GM19023 (cell line): Measurements from ENCODE around the gene ADIPOQ.
"Not testable (repeated sequence)": the region's sequence is repeated elsewhere in the genome, so short reads cannot be mapped to it uniquely, and the experiment has no call there.

Experiments used
- ATAC-seq: cut with Tn5 transposase; IDR thresholded peaks from one replicate; pipeline ENCODE4 v1.9.1; 2021; ENCODE audit warnings: mild to moderate bottlenecking, moderate library complexity; ENCODE audit not compliant: unreplicated experiment

The ADIPOQ gene

GRCh38 chr3:186826410-186826975, 16.0 kb upstream of the ADIPOQ start:
- peak; percentile 18 for ATAC-seq

GRCh38 chr3:186826976-186827857, 15.3 kb upstream of the ADIPOQ start:
- ATAC-seq: peak; percentile 90

- ATAC-seq: no peak
Observed at GRCh38 chr3:186828340-186828739, 14.2 kb upstream of the ADIPOQ start.

- ATAC-seq: no peak
Observed at GRCh38 chr3:186831798-186832197, 10.7 kb upstream of the ADIPOQ start.

GRCh38 chr3:186832276-186832675, 10.2 kb upstream of the ADIPOQ start:
- ATAC-seq: no peak

GRCh38 chr3:186839874-186840641, 2.5 kb upstream of the ADIPOQ start:
- ATAC-seq: no peak

GRCh38 chr3:186841620-186842019, 890 bp upstream of the ADIPOQ start:
- ATAC-seq: no peak

GRCh38 chr3:186843039-186843432, 526 bp downstream of the ADIPOQ start:
- no peak for ATAC-seq

GRCh38 chr3:186844908-186845307, 2.4 kb downstream of the ADIPOQ start:
- ATAC-seq: no peak

GRCh38 chr3:186845756-186846155, 3.2 kb downstream of the ADIPOQ start:
- no peak for ATAC-seq

- ATAC-seq: no peak
Observed at GRCh38 chr3:186847437-186847836, 4.9 kb downstream of the ADIPOQ start.

- ATAC-seq: no peak
Observed at GRCh38 chr3:186849374-186849975, 7.0 kb downstream of the ADIPOQ start.

- ATAC-seq: not testable (repeated sequence)
Observed at GRCh38 chr3:186851835-186852234, 9.3 kb downstream of the ADIPOQ start.

- ATAC-seq: no peak
Observed at GRCh38 chr3:186852994-186853393, 10.5 kb downstream of the ADIPOQ start.

GRCh38 chr3:186854146-186854545, 11.6 kb downstream of the ADIPOQ start:
- no peak for ATAC-seq

GRCh38 chr3:186854954-186855353, 12.4 kb downstream of the ADIPOQ start:
- no peak for ATAC-seq

GRCh38 chr3:186857743-186858142, 15.2 kb downstream of the ADIPOQ start:
- ATAC-seq: no peak

- ATAC-seq: not testable (repeated sequence)
Observed at GRCh38 chr3:186865215-186865853, 22.8 kb downstream of the ADIPOQ start.

GRCh38 chr3:186866095-186866494, 23.6 kb downstream of the ADIPOQ start:
- not testable (repeated sequence) for ATAC-seq

GRCh38 chr3:186869253-186870100, 27.0 kb downstream of the ADIPOQ start:
- ATAC-seq: no peak
